Hepatic stellate cell (primary cell): ENCODE measurements around the gene GRAMD4.

Experiments used
- DNase-seq: peaks from one replicate; pipeline ENCODE4 v3.0.0; 2011; ENCODE audit warnings: low spot score

GRAMD4 gene

GRCh38 chr22:46619830-46620501 lies at the start of gene GRAMD4:
Gene GRAMD4 (plus strand): TSS chr22:46620386. CDS start chr22:46626800, 6,414 bp downstream.
- no peak for DNase-seq

- no peak for DNase-seq
Measured at GRCh38 chr22:46571642-46572250, 48.4 kb upstream of the GRAMD4 start.

GRCh38 chr22:46572911-46573780 lies 47.0 kb upstream of the GRAMD4 start:
- no peak for DNase-seq

- no peak for DNase-seq
Measured at GRCh38 chr22:46573781-46574437, 46.3 kb upstream of the GRAMD4 start.

GRCh38 chr22:46574438-46574992 lies 45.7 kb upstream of the GRAMD4 start:
- no peak for DNase-seq

GRCh38 chr22:46574993-46575910 lies 44.9 kb upstream of the GRAMD4 start:
- no peak for DNase-seq

- no peak for DNase-seq
Measured at GRCh38 chr22:46575911-46576555, 44.2 kb upstream of the GRAMD4 start.

- DNase-seq, result peak; percentile 83
Measured at GRCh38 chr22:46576556-46577367, 43.4 kb upstream of the GRAMD4 start.

GRCh38 chr22:46577368-46578249 lies 42.6 kb upstream of the GRAMD4 start:
- no peak for DNase-seq

GRCh38 chr22:46578251-46578823 lies 41.8 kb upstream of the GRAMD4 start:
- no peak for DNase-seq

GRCh38 chr22:46578824-46579561 lies 41.2 kb upstream of the GRAMD4 start:
- no peak for DNase-seq

GRCh38 chr22:46579751-46580449 lies 40.3 kb upstream of the GRAMD4 start:
- DNase-seq, result no peak

- DNase-seq, result no peak
Measured at GRCh38 chr22:46580940-46581537, 39.1 kb upstream of the GRAMD4 start.

- DNase-seq, result no peak
Measured at GRCh38 chr22:46581538-46582244, 38.5 kb upstream of the GRAMD4 start.

- DNase-seq, result no peak
Measured at GRCh38 chr22:46582281-46582933, 37.8 kb upstream of the GRAMD4 start.
